ENCODE measurements around the gene CLEC2L. TPM values are rescaled to one million over a fixed set of nuclear protein-coding genes. Genes with fewer than 3 reads are reported as not detected.
"Not testable (repeated sequence)": the region's sequence is repeated elsewhere in the genome, so short reads cannot be mapped to it uniquely, and the experiment has no call there.

CLEC2L gene
- total RNA-seq, 1 donor from 2014 or later, result 0.78 TPM

- DNase-seq, result no peak
These were observed 707 bp downstream of the CLEC2L start for GRCh38 chr7:139523968-139524815.

GRCh38 chr7:139525239-139525638, 1.8 kb downstream of the CLEC2L start:
- DNase-seq, result no peak

- DNase-seq, result no peak
These were observed 2.3 kb downstream of the CLEC2L start for GRCh38 chr7:139525750-139526149.

GRCh38 chr7:139526578-139527544, 3.4 kb downstream of the CLEC2L start:
- no peak for DNase-seq

GRCh38 chr7:139531094-139531493, 7.6 kb downstream of the CLEC2L start:
- DNase-seq, result no peak

- DNase-seq, result no peak
These were observed 9.2 kb downstream of the CLEC2L start for GRCh38 chr7:139532636-139533155.

- DNase-seq, result no peak
These were observed 10.6 kb downstream of the CLEC2L start for GRCh38 chr7:139534096-139534495.

- no peak for DNase-seq
These were observed 11.6 kb downstream of the CLEC2L start for GRCh38 chr7:139534966-139535651.

GRCh38 chr7:139536152-139536551, 12.7 kb downstream of the CLEC2L start:
- no peak for DNase-seq

GRCh38 chr7:139538881-139539635, 15.6 kb downstream of the CLEC2L start:
- no peak for DNase-seq

GRCh38 chr7:139540203-139540602, 16.7 kb downstream of the CLEC2L start:
- DNase-seq, result no peak

- DNase-seq, result no peak
These were observed 18.3 kb downstream of the CLEC2L start for GRCh38 chr7:139541600-139542307.

GRCh38 chr7:139542308-139543151, 19.0 kb downstream of the CLEC2L start:
- no peak for DNase-seq

- no peak for DNase-seq
These were observed 20.5 kb downstream of the CLEC2L start for GRCh38 chr7:139543801-139544603.

GRCh38 chr7:139544645-139545044, 21.2 kb downstream of the CLEC2L start:
- DNase-seq, result no peak

- no peak for DNase-seq
These were observed 25.0 kb downstream of the CLEC2L start for GRCh38 chr7:139548302-139549028.

GRCh38 chr7:139553991-139554700, 30.7 kb downstream of the CLEC2L start:
- not testable (repeated sequence) for DNase-seq

Data from occipital lobe (tissue), 2 donors.